Measurements from ENCODE around the gene MEGF11.

The MEGF11 gene

GRCh38 chr15:66153549-66154415, 99.8 kb downstream of the MEGF11 start:
- H3K4me3 Mint-ChIP-seq: no peak overlapping the region
- H3K27me3 Mint-ChIP-seq: peaks cover 47% of the 10 kb centered on the region
- CTCF ChIA-PET: interaction anchor here (0.6 kb wide), 1 partner anchor 139 kb away, joined by 3 read pairs; no protein-coding TSS in a partner anchor
- H3K27ac Mint-ChIP-seq: no peak overlapping the region
- no peaks in the 10 kb centered on the region for H3K36me3 Mint-ChIP-seq
- H3K9me3 Mint-ChIP-seq: no peaks in the 10 kb centered on the region
- no peak for DNase-seq
- no peaks in the 10 kb centered on the region for H3K4me1 Mint-ChIP-seq

DNA sequence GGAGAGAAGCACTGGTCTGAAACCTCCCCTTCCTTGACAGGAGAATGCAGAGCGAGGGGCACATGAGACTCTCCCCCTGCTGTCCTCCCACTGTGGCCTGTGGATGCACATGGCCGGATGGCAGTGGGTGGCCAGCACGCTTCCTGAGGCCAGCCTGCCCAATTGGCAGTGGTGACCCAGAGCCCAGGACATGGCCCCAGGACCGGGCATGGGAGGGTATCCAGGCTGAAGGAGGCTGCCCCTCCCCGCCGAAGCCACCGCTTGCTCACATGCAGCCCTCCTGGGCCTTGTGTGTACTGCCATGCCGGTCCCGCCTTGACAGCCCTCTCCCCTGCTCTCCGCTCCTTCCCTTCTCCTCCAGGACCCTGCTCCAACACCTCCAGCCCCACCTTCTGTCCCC, 100.9 kb downstream of the MEGF11 start:
- peaks cover 43% of the 10 kb centered on the region for H3K27me3 Mint-ChIP-seq
- H3K9me3 Mint-ChIP-seq: no peaks in the 10 kb centered on the region
- DNase-seq: no peak
- no peak overlapping the region for H3K4me3 Mint-ChIP-seq
- H3K36me3 Mint-ChIP-seq: no peaks in the 10 kb centered on the region
- no peaks in the 10 kb centered on the region for H3K4me1 Mint-ChIP-seq
- no peak overlapping the region for H3K27ac Mint-ChIP-seq
- CTCF ChIA-PET: no interaction called here

GRCh38 chr15:66151809-66152208, 101.7 kb downstream of the MEGF11 start:
- peaks cover 43% of the 10 kb centered on the region for H3K27me3 Mint-ChIP-seq
- CTCF ChIA-PET: no interaction called here
- H3K4me1 Mint-ChIP-seq: no peaks in the 10 kb centered on the region
- no peaks in the 10 kb centered on the region for H3K36me3 Mint-ChIP-seq
- H3K27ac Mint-ChIP-seq: no peak overlapping the region
- DNase-seq: no peak
- no peak overlapping the region for H3K4me3 Mint-ChIP-seq
- H3K9me3 Mint-ChIP-seq: no peaks in the 10 kb centered on the region

GRCh38 chr15:66149871-66150270, 103.7 kb downstream of the MEGF11 start:
- CTCF ChIA-PET: interaction anchor here (0.5 kb wide), 1 partner anchor 598 kb away, joined by 3 read pairs; no protein-coding TSS in a partner anchor
- Mint-ChIP-seq H3K9me3 (no peaks in the 10 kb centered on the region), H3K36me3 (no peaks in the 10 kb centered on the region), H3K4me1 (peaks cover 4% of the 10 kb centered on the region), H3K27ac (no peak overlapping the region), H3K4me3 (no peak overlapping the region), H3K27me3 (peaks cover 37% of the 10 kb centered on the region)
- no peak for DNase-seq

DNA sequence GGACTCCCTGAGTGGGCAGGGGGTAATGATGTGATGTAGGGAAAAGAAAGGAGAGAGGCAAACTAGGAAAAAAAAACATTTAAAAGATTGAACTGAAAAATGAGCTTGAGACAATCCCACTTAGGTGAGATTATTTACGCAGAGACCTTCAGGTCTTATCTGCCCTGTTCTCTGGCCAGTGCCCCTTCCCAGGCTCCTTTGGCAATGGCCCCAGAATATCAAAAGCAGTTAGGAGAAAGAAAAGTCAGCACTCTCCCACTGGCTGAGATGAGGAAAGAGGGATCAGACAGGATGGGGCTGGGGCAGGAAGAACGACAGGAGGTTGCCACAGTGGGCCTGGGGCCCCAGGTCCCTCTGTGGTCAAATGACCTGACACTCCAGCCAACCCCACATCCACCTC, 105.4 kb downstream of the MEGF11 start:
- H3K27me3 Mint-ChIP-seq: peaks cover 28% of the 10 kb centered on the region
- no peak overlapping the region for H3K4me3 Mint-ChIP-seq
- H3K36me3 Mint-ChIP-seq: no peaks in the 10 kb centered on the region
- CTCF ChIA-PET: no interaction called here
- DNase-seq: no peak
- no peaks in the 10 kb centered on the region for H3K9me3 Mint-ChIP-seq
- H3K4me1 Mint-ChIP-seq: peaks cover 4% of the 10 kb centered on the region
- no peak overlapping the region for H3K27ac Mint-ChIP-seq

DNA sequence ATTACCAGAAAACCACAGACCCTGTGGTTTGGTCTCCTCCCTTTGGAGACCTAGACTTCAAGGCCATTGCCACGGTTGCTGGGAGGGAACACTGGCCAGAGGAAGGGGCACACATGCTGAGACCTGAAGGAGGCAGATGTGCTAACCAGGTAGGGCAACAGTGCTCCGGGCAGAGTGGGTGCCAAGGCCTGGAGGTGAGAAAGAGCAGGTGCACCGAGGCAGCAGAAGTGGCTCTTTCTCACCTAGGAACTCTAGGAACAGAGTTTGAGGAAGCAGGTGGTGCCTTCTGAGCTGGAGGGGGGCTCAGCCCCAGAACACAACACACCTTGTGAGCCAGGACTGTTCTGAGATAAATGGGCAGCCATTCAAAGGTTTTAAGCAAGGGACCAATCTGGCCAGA, 106.1 kb downstream of the MEGF11 start:
- Mint-ChIP-seq H3K4me3 (no peak overlapping the region), H3K27me3 (peaks cover 24% of the 10 kb centered on the region), H3K4me1 (peaks cover 4% of the 10 kb centered on the region), H3K9me3 (no peaks in the 10 kb centered on the region), H3K36me3 (no peaks in the 10 kb centered on the region), H3K27ac (no peak overlapping the region)
- CTCF ChIA-PET: no interaction called here
- no peak for DNase-seq

- H3K36me3 Mint-ChIP-seq: no peaks in the 10 kb centered on the region
- CTCF ChIA-PET: no interaction called here
Measured at GRCh38 chr15:66145726-66146182, 107.8 kb downstream of the MEGF11 start.

GRCh38 chr15:66144978-66145725, 108.4 kb downstream of the MEGF11 start:
- Mint-ChIP-seq H3K36me3 (no peaks in the 10 kb centered on the region), H3K27me3 (peaks cover 19% of the 10 kb centered on the region), H3K4me3 (no peak overlapping the region), H3K9me3 (no peaks in the 10 kb centered on the region), H3K4me1 (peaks cover 4% of the 10 kb centered on the region), H3K27ac (no peak overlapping the region)
- no peak for DNase-seq
- CTCF ChIA-PET: no interaction called here

More at GRCh38 chr15:66145726-66146182, 107.8 kb downstream of the MEGF11 start:
- no peak overlapping the region for H3K4me3 Mint-ChIP-seq
- H3K4me1 Mint-ChIP-seq: peaks cover 4% of the 10 kb centered on the region
- H3K27me3 Mint-ChIP-seq: peaks cover 19% of the 10 kb centered on the region
- DNase-seq: no peak
- H3K9me3 Mint-ChIP-seq: no peaks in the 10 kb centered on the region
- no peak overlapping the region for H3K27ac Mint-ChIP-seq

DNA sequence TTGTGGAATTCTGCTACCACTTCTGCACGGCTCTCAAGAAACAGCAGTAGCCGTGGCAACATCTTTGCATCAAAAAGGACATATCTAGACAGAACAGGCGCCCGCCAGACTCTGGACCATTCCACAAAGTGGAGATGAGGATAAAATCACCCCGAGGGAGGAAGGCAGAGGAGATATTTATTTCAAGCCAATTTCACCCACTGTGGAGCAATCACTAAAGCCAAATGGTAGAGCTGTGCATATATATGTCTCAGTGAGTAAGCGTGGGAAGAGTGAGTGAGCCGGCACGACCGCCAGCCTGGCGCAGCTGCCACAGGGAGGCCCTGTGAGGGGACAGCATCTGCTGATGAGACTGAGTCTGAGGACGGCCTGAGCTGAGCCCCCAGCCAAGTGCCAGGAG, 111.3 kb downstream of the MEGF11 start:
- peaks cover 24% of the 10 kb centered on the region for H3K27me3 Mint-ChIP-seq
- no peak for DNase-seq
- no peaks in the 10 kb centered on the region for H3K9me3 Mint-ChIP-seq
- H3K4me1 Mint-ChIP-seq: peaks cover 4% of the 10 kb centered on the region
- H3K4me3 Mint-ChIP-seq: no peak overlapping the region
- no peak overlapping the region for H3K27ac Mint-ChIP-seq
- no peaks in the 10 kb centered on the region for H3K36me3 Mint-ChIP-seq
- CTCF ChIA-PET: no interaction called here

DNA sequence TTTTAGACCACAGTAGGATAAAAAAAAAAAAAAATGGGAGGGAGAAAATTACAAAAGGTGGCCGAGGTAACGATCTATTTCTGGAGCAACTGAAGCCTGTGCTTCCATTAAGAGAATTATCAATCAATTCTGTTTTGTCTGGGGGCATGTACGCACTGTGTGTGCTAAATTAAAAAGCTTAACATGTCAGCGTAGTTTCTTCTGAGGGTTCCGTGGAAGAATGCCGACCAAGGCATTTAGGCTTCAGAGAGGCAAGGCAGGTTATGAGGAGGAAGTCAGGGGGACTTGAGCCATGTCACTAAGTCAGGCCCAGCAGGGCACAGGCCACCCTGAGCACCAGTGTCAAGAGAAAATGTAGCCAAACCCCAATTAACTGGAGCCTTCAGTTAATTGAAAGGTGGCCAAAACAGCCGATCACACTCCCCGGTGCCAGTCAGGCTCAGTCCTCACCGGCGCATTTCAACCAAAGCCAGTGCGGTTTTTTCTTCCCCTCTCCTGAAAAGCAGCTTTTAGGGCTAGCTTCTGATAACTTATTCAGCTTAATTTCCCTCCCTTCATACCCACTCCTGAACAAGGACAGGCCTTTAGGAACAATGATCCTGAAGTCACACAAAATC, 113.9 kb downstream of the MEGF11 start:
- Mint-ChIP-seq H3K4me1 (peaks cover 15% of the 10 kb centered on the region), H3K27ac (no peak overlapping the region), H3K9me3 (no peaks in the 10 kb centered on the region), H3K36me3 (no peaks in the 10 kb centered on the region), H3K27me3 (peaks cover 30% of the 10 kb centered on the region), H3K4me3 (no peak overlapping the region)
- no peak for DNase-seq
- CTCF ChIA-PET: no interaction called here

- Mint-ChIP-seq H3K27me3 (peaks cover 30% of the 10 kb centered on the region), H3K9me3 (no peaks in the 10 kb centered on the region), H3K4me1 (peaks cover 15% of the 10 kb centered on the region), H3K4me3 (no peak overlapping the region), H3K27ac (no peak overlapping the region), H3K36me3 (no peaks in the 10 kb centered on the region)
- CTCF ChIA-PET: no interaction called here
- DNase-seq: no peak
Measured at GRCh38 chr15:66138892-66139590, 114.5 kb downstream of the MEGF11 start.

- DNase-seq: no peak
- no peaks in the 10 kb centered on the region for H3K9me3 Mint-ChIP-seq
- H3K4me1 Mint-ChIP-seq: peaks cover 15% of the 10 kb centered on the region
- H3K27ac Mint-ChIP-seq: no peak overlapping the region
- H3K4me3 Mint-ChIP-seq: no peak overlapping the region
- CTCF ChIA-PET: no interaction called here
- no peaks in the 10 kb centered on the region for H3K36me3 Mint-ChIP-seq
- H3K27me3 Mint-ChIP-seq: peaks cover 23% of the 10 kb centered on the region
Measured at GRCh38 chr15:66138096-66138783, 115.3 kb downstream of the MEGF11 start.

- Mint-ChIP-seq H3K9me3 (no peaks in the 10 kb centered on the region), H3K36me3 (no peaks in the 10 kb centered on the region), H3K27me3 (peaks cover 28% of the 10 kb centered on the region), H3K27ac (no peak overlapping the region), H3K4me1 (peaks cover 15% of the 10 kb centered on the region), H3K4me3 (no peak overlapping the region)
- CTCF ChIA-PET: no interaction called here
- no peak for DNase-seq
Measured at GRCh38 chr15:66136948-66137347, 116.6 kb downstream of the MEGF11 start.

- Mint-ChIP-seq H3K27me3 (peaks cover 33% of the 10 kb centered on the region), H3K36me3 (no peaks in the 10 kb centered on the region), H3K4me1 (peaks cover 15% of the 10 kb centered on the region), H3K4me3 (no peak overlapping the region), H3K27ac (no peak overlapping the region), H3K9me3 (no peaks in the 10 kb centered on the region)
- CTCF ChIA-PET: no interaction called here
- no peak for DNase-seq
Measured at GRCh38 chr15:66135664-66136063, 117.9 kb downstream of the MEGF11 start.
